NCI-H146 treated with DMSO at 0.1 percent for 48 hours (cell line): Measurements from ENCODE around the gene ERVH48-1.
"Not testable (repeated sequence)": the region's sequence is repeated elsewhere in the genome, so short reads cannot be mapped to it uniquely, and the experiment has no call there.

Source experiments
- DNase-seq: peaks from one replicate; lab custom pipeline; 2025; ENCODE audit not compliant: unreplicated experiment; lab: John Stamatoyannopoulos, UW

The ERVH48-1 gene

DNA sequence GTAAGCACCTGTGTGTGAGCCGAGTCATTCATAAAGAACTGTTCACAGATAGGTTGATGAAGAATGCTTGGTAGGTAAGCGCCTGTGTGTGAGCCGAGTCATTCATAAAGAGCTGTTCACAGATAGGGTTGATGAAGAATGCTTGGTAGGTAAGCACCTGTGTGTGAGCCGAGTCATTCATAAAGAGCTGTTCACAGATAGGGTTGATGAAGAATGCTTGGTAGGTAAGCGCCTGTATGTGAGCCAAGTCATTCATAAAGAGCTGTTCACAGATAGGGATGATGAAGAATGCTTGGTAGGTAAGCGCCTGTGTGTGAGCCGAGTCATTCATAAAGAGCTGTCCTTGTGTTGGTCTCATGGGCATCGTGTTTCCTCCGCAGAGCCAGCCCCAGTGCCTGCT is 16.9 kb downstream of the ERVH48-1 start:
- DNase-seq = not testable (repeated sequence)

- no peak for DNase-seq
These were observed 19.2 kb downstream of the ERVH48-1 start for GRCh38 chr21:42906233-42906632.

DNA sequence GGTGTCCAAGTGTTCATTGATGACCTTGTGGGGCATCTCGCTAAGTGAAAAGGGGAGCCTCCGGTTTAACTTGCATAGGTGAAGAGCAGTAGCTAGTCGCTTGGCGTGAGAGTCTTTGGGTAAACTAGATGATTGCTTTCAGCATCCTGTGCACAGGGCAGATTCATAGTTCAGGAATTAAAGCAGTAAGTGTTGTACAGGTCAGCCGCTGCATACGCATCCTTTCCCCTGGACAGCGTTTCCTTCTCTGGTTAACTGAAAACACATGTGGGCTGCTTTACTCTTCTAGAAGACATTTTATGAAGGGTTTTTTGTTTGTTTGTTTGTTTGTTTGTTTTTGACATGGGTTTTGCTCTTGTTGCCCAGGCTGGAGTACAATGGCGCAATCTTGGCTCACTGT is 20.2 kb downstream of the ERVH48-1 start:
- DNase-seq = no peak

- no peak for DNase-seq
These were observed 21.6 kb downstream of the ERVH48-1 start for GRCh38 chr21:42903817-42904216.

DNA sequence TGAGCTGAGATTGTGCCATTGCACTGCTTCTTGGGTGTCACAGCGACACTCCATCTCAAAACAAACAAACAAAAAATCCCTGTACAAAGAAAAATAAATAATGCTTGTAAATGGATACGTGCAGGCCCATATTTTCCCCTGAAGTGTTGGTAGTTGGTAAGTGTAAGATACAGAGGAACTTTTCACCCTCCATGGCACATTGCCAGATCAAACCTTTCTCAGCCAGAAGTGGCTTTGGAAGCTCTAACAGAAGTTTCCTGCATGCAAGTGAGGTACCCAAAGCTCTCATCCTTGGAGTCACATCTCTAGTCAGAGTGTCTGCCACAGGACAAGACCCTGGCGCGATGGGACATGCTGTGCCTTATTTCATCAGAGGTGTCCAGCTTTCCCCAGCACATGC is 25.0 kb downstream of the ERVH48-1 start:
- no peak for DNase-seq

DNA sequence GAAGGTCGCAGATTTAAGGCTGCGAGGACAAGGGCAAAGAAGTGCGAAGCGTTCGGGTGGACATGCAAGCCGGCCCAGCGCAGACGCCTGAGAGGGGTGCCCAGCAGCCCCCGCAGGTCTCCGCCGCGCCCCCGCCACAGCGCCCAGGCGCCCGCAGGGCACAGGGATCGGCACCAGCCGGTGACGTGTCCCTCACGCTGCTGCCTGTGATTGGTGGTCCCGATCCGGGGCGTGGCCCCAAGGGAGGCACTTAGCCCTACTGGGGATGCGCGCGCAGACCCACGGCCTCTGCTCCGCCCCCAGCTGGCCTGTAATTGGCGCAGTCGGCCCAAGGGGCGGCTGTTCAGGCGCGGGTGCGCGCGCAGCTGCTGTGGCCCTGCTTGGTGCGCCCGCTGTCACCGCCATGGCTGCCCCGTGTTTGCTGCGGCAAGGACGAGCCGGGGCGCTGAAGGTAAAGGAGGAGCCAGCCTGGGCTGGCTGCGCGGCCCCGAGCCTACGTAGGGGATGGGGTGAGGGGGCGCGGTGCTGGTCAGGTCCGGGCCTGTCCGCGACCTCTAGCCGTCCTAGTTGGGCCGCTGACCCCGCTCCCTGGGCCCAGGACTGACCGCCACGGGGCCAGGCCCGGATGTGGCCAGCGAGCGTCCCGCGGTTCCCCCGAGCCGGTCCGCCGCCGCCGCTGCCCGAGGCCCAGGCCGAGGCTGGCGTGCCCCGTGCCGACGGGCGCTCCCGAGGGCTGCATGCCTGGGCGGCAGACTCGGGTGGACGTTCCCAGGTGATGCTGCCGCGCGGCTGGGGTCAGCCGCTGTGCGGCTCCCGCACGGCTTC is 32.3 kb downstream of the ERVH48-1 start, which contains the start of gene NDUFV3:
TSS of gene NDUFV3 (plus strand) at position 379 of the 825 bp plus-strand sequence. CDS start at position 404, 25 bp downstream.
- DNase-seq = peak; percentile 91

GRCh38 chr21:42892582-42892930 is 32.9 kb downstream of the ERVH48-1 start:
- DNase-seq = peak; percentile 58

GRCh38 chr21:42887326-42887725 is 38.1 kb downstream of the ERVH48-1 start:
- no peak for DNase-seq

- DNase-seq = no peak
These were observed 41.5 kb downstream of the ERVH48-1 start for GRCh38 chr21:42883921-42884320.

- no peak for DNase-seq
These were observed 45.1 kb downstream of the ERVH48-1 start for GRCh38 chr21:42880352-42880751.

DNA sequence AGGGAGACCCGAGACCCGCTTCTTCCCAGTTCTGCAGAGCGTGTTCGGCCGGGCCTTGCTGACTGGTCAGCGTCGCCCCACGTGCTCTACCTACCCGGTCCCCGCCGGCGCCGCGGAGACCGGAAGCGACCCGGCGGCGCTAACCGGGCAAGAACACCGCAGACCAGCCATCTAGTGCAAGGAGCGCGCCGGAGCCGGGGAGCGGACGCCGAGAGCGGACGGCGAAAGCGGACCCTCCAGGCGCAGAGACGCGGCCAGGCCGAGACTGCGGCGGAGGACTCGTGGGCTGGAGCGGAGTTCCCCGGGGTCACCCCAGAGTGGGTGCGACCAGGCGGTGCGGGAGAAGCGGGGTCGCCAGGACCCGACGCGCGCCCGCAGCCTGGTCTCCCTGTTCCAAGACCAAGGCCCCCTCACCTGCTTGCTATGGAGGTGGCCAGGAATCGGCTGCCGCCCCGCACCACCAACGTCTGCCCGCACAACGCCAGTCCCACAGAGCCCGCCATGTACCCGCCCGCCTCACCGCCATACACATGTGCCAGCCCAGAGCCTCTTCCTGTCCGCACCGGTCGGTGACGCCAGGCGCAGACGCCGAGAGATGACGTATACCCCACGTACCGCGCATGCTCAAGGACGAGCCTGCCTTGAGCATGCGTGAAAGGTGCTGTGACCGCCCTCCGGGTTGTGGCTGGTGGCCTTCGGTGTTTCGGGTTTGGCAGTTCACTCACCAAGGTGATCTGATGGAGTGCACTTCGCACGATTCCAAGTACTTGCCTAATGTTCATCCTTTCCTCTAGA is 46.2 kb downstream of the ERVH48-1 start, which contains the start of gene WDR4:
TSS of gene WDR4 (minus strand) at position 547 of the 795 bp plus-strand sequence. CDS start at position 503, 44 bp downstream.
- DNase-seq = peak; percentile 74

DNA sequence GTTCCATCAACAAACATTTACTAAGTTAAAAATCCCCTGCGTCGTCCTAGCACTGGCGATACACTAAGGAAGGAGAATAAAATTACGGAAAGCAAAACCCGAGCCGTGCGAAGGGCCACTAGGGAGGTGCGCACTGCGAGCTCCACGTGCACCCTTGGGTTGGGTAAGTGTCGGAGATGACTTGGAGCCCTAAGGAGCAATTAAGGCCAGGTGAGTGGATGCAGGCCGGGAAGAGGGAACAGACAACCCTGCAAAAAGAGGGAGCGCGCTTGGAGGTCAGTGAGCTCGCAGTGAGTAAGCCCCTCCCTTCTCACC is 46.8 kb downstream of the ERVH48-1 start:
- DNase-seq = peak; percentile 42

DNA sequence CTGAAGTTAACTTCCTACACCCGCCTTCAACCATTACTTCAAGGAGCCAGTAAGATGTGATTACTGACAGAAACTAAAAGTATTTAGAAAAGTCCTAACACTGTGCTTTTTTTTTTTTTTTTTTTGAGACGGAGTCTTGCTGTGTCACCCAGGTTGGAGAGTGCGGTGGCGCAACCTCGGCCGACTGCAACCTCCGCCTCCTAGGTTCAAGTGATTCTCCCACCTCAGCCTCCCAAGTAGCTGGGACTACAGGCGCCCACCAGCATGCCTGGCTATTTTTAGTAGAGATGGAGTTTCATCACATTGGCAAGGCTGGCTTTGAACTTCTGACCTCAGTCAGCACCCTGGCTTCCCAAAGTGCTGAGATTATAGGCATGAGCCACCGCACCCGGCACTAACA is 49.6 kb downstream of the ERVH48-1 start:
- DNase-seq = not testable (repeated sequence)

DNA sequence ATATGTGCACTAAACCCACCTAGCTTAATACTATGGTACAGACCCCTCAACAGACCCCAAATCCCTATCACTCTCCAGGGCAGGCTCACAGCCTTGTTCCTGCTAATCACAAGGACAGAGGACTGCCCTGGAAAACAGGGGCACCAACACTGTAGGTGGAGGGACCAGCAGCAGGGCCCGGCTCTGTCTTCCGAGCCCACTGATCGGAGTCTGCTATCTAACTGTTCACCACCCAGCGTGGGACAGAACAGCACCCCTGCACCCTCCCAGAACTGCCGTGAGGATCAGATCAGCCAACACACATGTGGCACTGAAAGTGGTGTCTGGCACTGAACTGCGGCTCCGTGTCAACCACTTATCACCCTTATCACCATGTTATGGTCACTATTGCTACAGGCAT is 52.3 kb downstream of the ERVH48-1 start:
- DNase-seq = no peak

- DNase-seq = no peak
These were observed 57.2 kb downstream of the ERVH48-1 start for GRCh38 chr21:42868196-42868595.
